Kidney epithelial cell (primary cell): ENCODE measurements around the gene PSG5. TPM values are rescaled to one million over a fixed set of nuclear protein-coding genes. Genes with fewer than 3 reads are reported as not detected.
"Not testable (repeated sequence)": the region's sequence is repeated elsewhere in the genome, so short reads cannot be mapped to it uniquely, and the experiment has no call there.

Experiments used
- DNase-seq: peaks from one replicate; pipeline ENCODE4 v3.0.0-alpha.2; 2010; ENCODE audit warnings: low read depth
- H3K27me3 ChIP-seq: 2 replicates; pipeline ENCODE4 v1.6.0; 2011; ENCODE audit warnings: low read length; ENCODE audit not compliant: control insufficient read depth, insufficient read depth
- H3K36me3 ChIP-seq: 2 replicates; pipeline ENCODE4 v1.5.1; 2011; ENCODE audit warnings: low read length; ENCODE audit not compliant: control insufficient read depth, insufficient read depth
- H3K4me3 ChIP-seq: 2 replicates; pipeline ENCODE4 v1.5.1; 2011; ENCODE audit warnings: low read depth, mild to moderate bottlenecking, control low read depth, low read length
- CTCF ChIP-seq: IDR thresholded peaks from 2 replicates; pipeline ENCODE4 v1.5.1; 2011; ENCODE audit warnings: mild to moderate bottlenecking, moderate library complexity, low read length, control low read depth, inconsistent platforms; ENCODE audit not compliant: insufficient read depth, poor library complexity, severe bottlenecking
- total RNA-seq: library from RNA; depleted of rRNA; stranded (reverse); fragments of >200 nt; gene quantifications from 2 replicates; pipeline ENCODE4 v1.2.3, GENCODE V29; 2015

PSG5 gene
- total RNA-seq, 1 donor from 2014 or later, result 0.96 TPM

GRCh38 chr19:43207991-43208390 lies 21.7 kb upstream of the PSG5 start:
- no peak for TF ChIP-seq CTCF
- no peak overlapping the region for H3K4me3 ChIP-seq
- no peaks in the 10 kb centered on the region for H3K36me3 ChIP-seq
- no peaks in the 10 kb centered on the region for H3K27me3 ChIP-seq
- DNase-seq, result no peak

GRCh38 chr19:43207174-43207573 lies 20.8 kb upstream of the PSG5 start:
- TF ChIP-seq CTCF, result peak; percentile 57
- not testable (repeated sequence) for DNase-seq

GRCh38 chr19:43205471-43206105 lies 19.3 kb upstream of the PSG5 start, which contains the start of gene PSG4:
TSS of gene PSG4 (minus strand) at chr19:43205638. CDS start at chr19:43205536, 102 bp downstream.
- H3K4me3 ChIP-seq, DNase-seq, H3K36me3 ChIP-seq, H3K27me3 ChIP-seq: not testable (repeated sequence)

More at GRCh38 chr19:43207174-43207573, 20.8 kb upstream of the PSG5 start:
- not testable (repeated sequence) for H3K27me3 ChIP-seq, H3K4me3 ChIP-seq, H3K36me3 ChIP-seq

GRCh38 chr19:43203611-43204010 lies 17.3 kb upstream of the PSG5 start:
- DNase-seq, result not testable (repeated sequence)

GRCh38 chr19:43201891-43202290 lies 15.6 kb upstream of the PSG5 start:
- H3K27me3 ChIP-seq, H3K4me3 ChIP-seq, DNase-seq, H3K36me3 ChIP-seq: not testable (repeated sequence)

More at GRCh38 chr19:43203611-43204010, 17.3 kb upstream of the PSG5 start:
- H3K27me3 ChIP-seq, H3K36me3 ChIP-seq, H3K4me3 ChIP-seq: not testable (repeated sequence)

- not testable (repeated sequence) for H3K27me3 ChIP-seq, H3K36me3 ChIP-seq, DNase-seq, H3K4me3 ChIP-seq
These were observed 15.0 kb upstream of the PSG5 start for GRCh38 chr19:43201337-43201801.

- DNase-seq, result not testable (repeated sequence)
These were observed 12.5 kb upstream of the PSG5 start for GRCh38 chr19:43198686-43199419.

GRCh38 chr19:43197666-43198397 lies 11.5 kb upstream of the PSG5 start:
- H3K36me3 ChIP-seq, DNase-seq, H3K4me3 ChIP-seq, H3K27me3 ChIP-seq: not testable (repeated sequence)

More at GRCh38 chr19:43198686-43199419, 12.5 kb upstream of the PSG5 start:
- H3K36me3 ChIP-seq, H3K27me3 ChIP-seq, H3K4me3 ChIP-seq: not testable (repeated sequence)

GRCh38 chr19:43194397-43194796 lies 8.1 kb upstream of the PSG5 start:
- H3K27me3 ChIP-seq, DNase-seq, H3K4me3 ChIP-seq, H3K36me3 ChIP-seq: not testable (repeated sequence)

- H3K36me3 ChIP-seq, DNase-seq, H3K4me3 ChIP-seq, H3K27me3 ChIP-seq: not testable (repeated sequence)
These were observed 6.2 kb upstream of the PSG5 start for GRCh38 chr19:43192381-43193155.
